Sigmoid colon (tissue), 4 donors: ENCODE data around the gene ZNF577.
"Not testable (repeated sequence)": the region's sequence is repeated elsewhere in the genome, so short reads cannot be mapped to it uniquely, and the experiment has no call there.

ENCODE experiments used
- EP300 ChIP-seq, 4 donors: sonication (generic); formaldehyde crosslinking; IDR thresholded peaks; one replicate each; pipeline ENCODE4 v1.6.1; 2017; ENCODE audit warnings: antibody characterized with exemption in 4 of 4
- POLR2A ChIP-seq, 2 donors: fragments of 450-650 bp; IDR thresholded peaks; one replicate each; pipeline ENCODE4 v1.6.1; 2016; ENCODE audit warnings: antibody characterized with exemption in 2 of 2, mild to moderate bottlenecking in 2 of 2, moderate library complexity in 2 of 2
- TF ChIP-seq, protein P1 (sequence below), 4 experiments: fragments of 450-650 bp in 3 of 4; fragments of 200-600 bp in 1 of 4; IDR thresholded peaks; one replicate each; pipeline ENCODE4 v1.5.1; 2016 to 2019; ENCODE audit warnings: antibody characterized with exemption in 4 of 4, mild to moderate bottlenecking in 3 of 4, moderate library complexity in 2 of 4

DNA sequence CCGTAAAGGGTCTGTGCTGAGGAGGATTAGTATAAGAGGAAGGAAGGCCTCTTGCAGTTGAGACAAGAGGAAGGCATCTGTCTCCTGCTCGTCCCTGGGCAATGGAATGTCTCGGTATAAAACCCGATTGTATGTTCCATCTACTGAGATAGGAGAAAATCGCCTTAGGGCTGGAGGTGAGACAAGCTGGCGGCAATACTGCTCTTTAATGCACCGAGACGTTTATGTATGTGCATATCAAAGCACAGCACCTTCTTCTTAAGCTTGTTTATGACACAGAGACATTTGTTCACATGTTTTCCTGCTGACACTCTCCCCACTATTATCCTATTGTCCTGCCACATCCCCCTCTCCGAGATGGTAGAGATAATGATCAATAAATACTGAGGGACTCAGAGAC is 18.4 kb upstream of the ZNF577 start:
- TF ChIP-seq EP300, POLR2A (IDR thresholded peaks at IDR 0.05): not testable (repeated sequence)
- TF ChIP-seq, protein P1, sequence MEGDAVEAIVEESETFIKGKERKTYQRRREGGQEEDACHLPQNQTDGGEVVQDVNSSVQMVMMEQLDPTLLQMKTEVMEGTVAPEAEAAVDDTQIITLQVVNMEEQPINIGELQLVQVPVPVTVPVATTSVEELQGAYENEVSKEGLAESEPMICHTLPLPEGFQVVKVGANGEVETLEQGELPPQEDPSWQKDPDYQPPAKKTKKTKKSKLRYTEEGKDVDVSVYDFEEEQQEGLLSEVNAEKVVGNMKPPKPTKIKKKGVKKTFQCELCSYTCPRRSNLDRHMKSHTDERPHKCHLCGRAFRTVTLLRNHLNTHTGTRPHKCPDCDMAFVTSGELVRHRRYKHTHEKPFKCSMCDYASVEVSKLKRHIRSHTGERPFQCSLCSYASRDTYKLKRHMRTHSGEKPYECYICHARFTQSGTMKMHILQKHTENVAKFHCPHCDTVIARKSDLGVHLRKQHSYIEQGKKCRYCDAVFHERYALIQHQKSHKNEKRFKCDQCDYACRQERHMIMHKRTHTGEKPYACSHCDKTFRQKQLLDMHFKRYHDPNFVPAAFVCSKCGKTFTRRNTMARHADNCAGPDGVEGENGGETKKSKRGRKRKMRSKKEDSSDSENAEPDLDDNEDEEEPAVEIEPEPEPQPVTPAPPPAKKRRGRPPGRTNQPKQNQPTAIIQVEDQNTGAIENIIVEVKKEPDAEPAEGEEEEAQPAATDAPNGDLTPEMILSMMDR (IDR thresholded peaks at IDR 0.05) = not testable (repeated sequence)
